SK-N-SH (cell line): ENCODE results near the gene TBX2. TPM values are rescaled to one million over a fixed set of nuclear protein-coding genes. Genes with fewer than 3 reads are reported as not detected.

Source experiments
- CTCF ChIA-PET: fragments of 300-600, 350-600 bp; formaldehyde crosslinking; extraction: SDS; loops from one replicate; lab custom pipeline; 2021; lab: Yijun Ruan, JAX
- POLR2A ChIA-PET: fragments of 350-600 bp; sonication (Branson Sonifier 250); formaldehyde crosslinking; extraction: SDS; loops from one replicate; lab custom pipeline; 2020; ENCODE audit warnings: antibody characterized with exemption, inconsistent platforms; lab: Yijun Ruan, JAX
- DNase-seq: peaks from one replicate; pipeline ENCODE4 v3.0.0; 2012
- H2AFZ ChIP-seq: fragments of 200-600 bp; sonication (generic); 2 replicates; pipeline ENCODE4 v1.8.1; 2016; ENCODE audit warnings: antibody characterized with exemption, mild to moderate bottlenecking, low read depth
- H3F3A ChIP-seq: fragments of 200-600 bp; sonication (generic); replicated peaks from 2 replicates; pipeline ENCODE3; 2016; ENCODE audit warnings: antibody characterized with exemption, mild to moderate bottlenecking; ENCODE audit not compliant: insufficient read depth
- H3K27ac ChIP-seq, 2 experiments: fragments of 200-500 bp in 1 of 2; fragments of 200-600 bp in 1 of 2; sonication (Bioruptor generic) in 1 of 2; sonication (generic), shearing (Covaris generic) in 1 of 2; 2 replicates each; pipeline versions ENCODE4 v1.5.1 to v1.6.1; 2014 to 2016; ENCODE audit warnings: low read depth in 2 of 2, inconsistent platforms in 1 of 2, low read length in 1 of 2, mild to moderate bottlenecking in 1 of 2, mixed read lengths in 1 of 2
- H3K27me3 ChIP-seq: fragments of 200-600 bp; sonication (generic), shearing (Covaris generic); 2 replicates; pipeline ENCODE4 v1.6.1; 2016; ENCODE audit warnings: mixed run types; ENCODE audit not compliant: insufficient read depth
- H3K36me3 ChIP-seq, 2 experiments: fragments of 200-500 bp in 1 of 2; fragments of 200-600 bp in 1 of 2; sonication (Bioruptor generic) in 1 of 2; sonication (generic) in 1 of 2; replicated peaks in 1 of 2; 2 replicates each; pipeline versions ENCODE3 to v1.5.1; 2014 to 2016; ENCODE audit warnings: low read length in 1 of 2, mild to moderate bottlenecking in 1 of 2; ENCODE audit not compliant: insufficient read depth in 2 of 2, control insufficient read depth in 1 of 2
- H3K4me1 ChIP-seq, 2 experiments: fragments of 200-500 bp in 1 of 2; fragments of 200-600 bp in 1 of 2; sonication (Bioruptor generic) in 1 of 2; sonication (generic), shearing (Covaris generic) in 1 of 2; 2 replicates each; pipeline versions ENCODE4 v1.5.1 to v1.6.1; 2014 to 2016; ENCODE audit warnings: low read depth in 1 of 2, low read length in 1 of 2, mixed run types in 1 of 2; ENCODE audit not compliant: insufficient read depth in 2 of 2, control insufficient read depth in 1 of 2
- H3K4me2 ChIP-seq: fragments of 200-600 bp; sonication (generic), shearing (Covaris generic); 2 replicates; pipeline ENCODE4 v1.6.1; 2017; ENCODE audit warnings: mixed run types
- H3K4me3 ChIP-seq, 2 experiments: fragments of 200-500 bp in 1 of 2; fragments of 200-600 bp in 1 of 2; sonication (Bioruptor generic) in 1 of 2; sonication (generic), shearing (Covaris generic) in 1 of 2; 2 replicates each; pipeline versions ENCODE4 v1.5.1 to v1.8.1; 2014 to 2016; ENCODE audit warnings: low read depth in 2 of 2, inconsistent platforms in 1 of 2, low read length in 1 of 2, mild to moderate bottlenecking in 1 of 2, mixed read lengths in 1 of 2, moderate library complexity in 1 of 2
- H3K79me2 ChIP-seq: fragments of 200-600 bp; sonication (generic); 2 replicates; pipeline ENCODE4 v1.8.1; 2017; ENCODE audit warnings: mild to moderate bottlenecking; ENCODE audit not compliant: insufficient read depth
- H3K9ac ChIP-seq: fragments of 200-600 bp; sonication (generic); 2 replicates; pipeline ENCODE4 v1.6.1; 2017; ENCODE audit warnings: mixed run types
- H3K9me2 ChIP-seq: fragments of 200-600 bp; sonication (generic); 2 replicates; pipeline ENCODE4 v1.6.1; 2017; ENCODE audit warnings: mixed run types
- H3K9me3 ChIP-seq: fragments of 200-600 bp; sonication (generic); 2 replicates; pipeline ENCODE4 v1.6.1; 2017; ENCODE audit warnings: mixed run types, mild to moderate bottlenecking, moderate library complexity
- H4K20me1 ChIP-seq: fragments of 200-600 bp; sonication (generic); 2 replicates; pipeline ENCODE4 v1.6.1; 2017; ENCODE audit warnings: mild to moderate bottlenecking, mixed run types; ENCODE audit not compliant: insufficient read depth
- FOSL2 ChIP-seq: IDR thresholded peaks from 2 replicates; pipeline ENCODE4 v1.4.0; 2012; ENCODE audit warnings: low read depth, mild to moderate bottlenecking, moderate library complexity, borderline replicate concordance
- FOXJ3 ChIP-seq: sonication (generic); formaldehyde crosslinking; IDR thresholded peaks from 2 replicates; pipeline ENCODE4 v1.5.1; 2020; ENCODE audit warnings: mild to moderate bottlenecking, missing genetic modification reagents
- MXI1 ChIP-seq: IDR thresholded peaks from 2 replicates; pipeline ENCODE4 v1.6.1; 2012; ENCODE audit warnings: mild to moderate bottlenecking, low read depth, low read length, improper control_type of control experiment
- POLR2AphosphoS5 ChIP-seq: IDR thresholded peaks from 2 replicates; pipeline ENCODE4 v1.6.1; 2012; ENCODE audit warnings: low read depth, low read length
- RXRA ChIP-seq: IDR thresholded peaks from 2 replicates; pipeline ENCODE4 v1.4.0; 2012; ENCODE audit warnings: low read depth, mild to moderate bottlenecking, borderline replicate concordance
- TAF1 ChIP-seq: IDR thresholded peaks from 2 replicates; pipeline ENCODE4 v1.6.1; 2012; ENCODE audit warnings: low read depth, mild to moderate bottlenecking, low read length, moderate library complexity, borderline replicate concordance
- TCF12 ChIP-seq: IDR thresholded peaks from 2 replicates; pipeline ENCODE4 v1.4.0; 2012
- WGBS: methylation state at CpG from one replicate; pipeline ENCODE4 v1.1.6; 2017; ENCODE audit warnings: low lambda C conversion rate; 5-methylcytosine and 5-hydroxymethylcytosine counted together
- polyA plus RNA-seq, 3 experiments: library from polyadenylated mRNA; depleted of rRNA; stranded (reverse); fragments of >200 nt; gene quantifications; 2 replicates each; pipeline ENCODE4 v1.2.3, GENCODE V29; 2012
- TF ChIP-seq, protein P1 (sequence below): IDR thresholded peaks from 2 replicates; pipeline ENCODE4 v1.4.0; 2012; ENCODE audit warnings: low read depth, borderline replicate concordance
- TF ChIP-seq, protein P2 (sequence below): fragments of 150-350 bp; IDR thresholded peaks from 2 replicates; pipeline ENCODE4 v1.6.1; 2016; ENCODE audit warnings: mild to moderate bottlenecking, low read depth, low read length
- TF ChIP-seq, protein P3 (sequence below): fragments of 150-350 bp; IDR thresholded peaks from 2 replicates; pipeline ENCODE4 v1.6.1; 2017; ENCODE audit warnings: antibody characterized with exemption, low read length, low read depth, borderline replicate concordance

TBX2 gene
- polyA plus RNA-seq, 1 of the 3 experiments (the other 2 are of a cell fraction): 57.8 TPM

GRCh38 chr17:61406971-61407911 lies 7.6 kb downstream of the TBX2 start:
- peaks cover 62 to 67% of the 10 kb centered on the region in 2 experiments for H3K36me3 ChIP-seq

DNA sequence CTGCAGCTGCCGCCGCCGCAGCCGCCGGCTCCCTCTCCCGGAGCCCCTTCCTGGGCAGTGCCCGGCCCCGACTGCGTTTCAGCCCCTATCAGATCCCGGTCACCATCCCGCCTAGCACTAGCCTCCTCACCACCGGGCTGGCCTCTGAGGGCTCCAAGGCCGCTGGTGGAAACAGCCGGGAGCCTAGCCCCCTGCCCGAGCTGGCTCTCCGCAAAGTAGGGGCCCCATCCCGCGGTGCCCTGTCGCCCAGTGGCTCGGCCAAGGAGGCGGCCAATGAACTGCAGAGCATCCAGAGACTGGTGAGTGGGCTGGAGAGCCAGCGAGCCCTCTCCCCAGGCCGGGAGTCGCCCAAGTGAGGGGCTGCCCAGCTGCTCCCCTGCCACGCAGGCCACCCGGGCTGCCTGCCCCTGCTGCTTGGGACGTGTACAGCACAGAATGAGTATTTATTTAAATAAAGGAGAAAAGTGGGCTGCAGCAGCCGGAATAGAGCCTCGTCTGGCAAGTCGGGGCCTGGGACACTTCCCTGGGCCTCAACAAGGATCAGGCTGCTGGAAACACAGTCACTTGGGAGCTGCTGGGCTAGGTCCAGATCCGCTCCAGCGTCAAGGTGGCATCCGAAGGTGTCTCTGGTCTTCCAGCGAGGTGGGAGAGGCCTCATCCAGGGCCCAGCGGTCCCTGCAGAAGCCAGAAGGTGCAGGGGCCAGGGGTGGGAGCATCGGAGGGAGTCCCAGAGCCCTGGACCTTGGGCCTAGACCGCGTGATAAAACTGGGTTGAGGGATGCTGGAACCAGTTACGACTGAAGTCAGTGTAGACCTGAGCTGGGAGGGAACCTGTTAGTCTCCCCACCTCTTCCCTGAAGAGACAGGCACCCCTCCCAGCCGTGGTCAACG lies 8.8 kb downstream of the TBX2 start:
- Histone ChIP-seq H3F3A (peaks cover 57% of the 10 kb centered on the region), H4K20me1 (peaks cover 44% of the 10 kb centered on the region), H3K9me2 (no peaks in the 10 kb centered on the region), H3K9ac (no peak overlapping the region), H3K9me3 (no peaks in the 10 kb centered on the region), H3K4me2 (peak overlapping the region; percentile 10; the same call in 1 of the 2 replicates), H3K4me3 (no peak overlapping the region), H3K4me1 (peaks cover 15 to 35% of the 10 kb centered on the region in 2 experiments), H3K79me2 (peaks cover 47% of the 10 kb centered on the region), H2AFZ (no peak overlapping the region), H3K27ac (peak overlapping the region; percentile 16 to 41; a peak in 2 of 4 replicates), H3K36me3 (peaks cover 52 to 60% of the 10 kb centered on the region in 2 experiments), H3K27me3 (no peaks in the 10 kb centered on the region)
- CTCF ChIA-PET: interaction anchor here (1.1 to 16.4 kb wide), 3 partner anchors 11 to 688 kb away, joined by 3 to 318 read pairs (median 7); no protein-coding TSS in a partner anchor
- WGBS: 94% methylated on average over 31 of the region's 41 CpGs
- POLR2A ChIA-PET: no interaction called here
- DNase-seq: peak; percentile 44
- TF ChIP-seq FOSL2: no peak
- no peak for TF ChIP-seq TAF1
- TF ChIP-seq, protein P1, sequence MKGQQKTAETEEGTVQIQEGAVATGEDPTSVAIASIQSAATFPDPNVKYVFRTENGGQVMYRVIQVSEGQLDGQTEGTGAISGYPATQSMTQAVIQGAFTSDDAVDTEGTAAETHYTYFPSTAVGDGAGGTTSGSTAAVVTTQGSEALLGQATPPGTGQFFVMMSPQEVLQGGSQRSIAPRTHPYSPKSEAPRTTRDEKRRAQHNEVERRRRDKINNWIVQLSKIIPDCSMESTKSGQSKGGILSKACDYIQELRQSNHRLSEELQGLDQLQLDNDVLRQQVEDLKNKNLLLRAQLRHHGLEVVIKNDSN: no peak
- no peak for TF ChIP-seq FOXJ3 (CRISPR knock-in tag)
- TF ChIP-seq, protein P2, sequence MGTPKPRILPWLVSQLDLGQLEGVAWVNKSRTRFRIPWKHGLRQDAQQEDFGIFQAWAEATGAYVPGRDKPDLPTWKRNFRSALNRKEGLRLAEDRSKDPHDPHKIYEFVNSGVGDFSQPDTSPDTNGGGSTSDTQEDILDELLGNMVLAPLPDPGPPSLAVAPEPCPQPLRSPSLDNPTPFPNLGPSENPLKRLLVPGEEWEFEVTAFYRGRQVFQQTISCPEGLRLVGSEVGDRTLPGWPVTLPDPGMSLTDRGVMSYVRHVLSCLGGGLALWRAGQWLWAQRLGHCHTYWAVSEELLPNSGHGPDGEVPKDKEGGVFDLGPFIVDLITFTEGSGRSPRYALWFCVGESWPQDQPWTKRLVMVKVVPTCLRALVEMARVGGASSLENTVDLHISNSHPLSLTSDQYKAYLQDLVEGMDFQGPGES: no peak
- no peak; the same call in 1 of the 2 replicates for TF ChIP-seq POLR2AphosphoS5
- TF ChIP-seq, protein P3, sequence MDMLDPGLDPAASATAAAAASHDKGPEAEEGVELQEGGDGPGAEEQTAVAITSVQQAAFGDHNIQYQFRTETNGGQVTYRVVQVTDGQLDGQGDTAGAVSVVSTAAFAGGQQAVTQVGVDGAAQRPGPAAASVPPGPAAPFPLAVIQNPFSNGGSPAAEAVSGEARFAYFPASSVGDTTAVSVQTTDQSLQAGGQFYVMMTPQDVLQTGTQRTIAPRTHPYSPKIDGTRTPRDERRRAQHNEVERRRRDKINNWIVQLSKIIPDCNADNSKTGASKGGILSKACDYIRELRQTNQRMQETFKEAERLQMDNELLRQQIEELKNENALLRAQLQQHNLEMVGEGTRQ: no peak
- no peak for TF ChIP-seq TCF12

More at GRCh38 chr17:61406971-61407911, 7.6 kb downstream of the TBX2 start:
- TF ChIP-seq POLR2AphosphoS5: peak; percentile 53; the same call in 1 of the 2 replicates
- no peak for TF ChIP-seq RXRA
- no peak for TF ChIP-seq MXI1
- Histone ChIP-seq H3K4me3 (no peak overlapping the region), H4K20me1 (peaks cover 55% of the 10 kb centered on the region), H2AFZ (no peak overlapping the region), H3K9me3 (no peaks in the 10 kb centered on the region), H3K79me2 (peaks cover 54% of the 10 kb centered on the region), H3K9me2 (no peaks in the 10 kb centered on the region), H3K4me1 (peaks cover 21 to 33% of the 10 kb centered on the region in 2 experiments), H3K9ac (no peak overlapping the region), H3K27me3 (no peaks in the 10 kb centered on the region), H3K4me2 (peak overlapping the region; percentile 66; the same call in 1 of the 2 replicates), H3K27ac (peak overlapping the region; percentile 41 to 47; a peak in 2 of 4 replicates), H3F3A (peaks cover 57% of the 10 kb centered on the region)
- WGBS: 68% methylated on average over 8 of the region's 8 CpGs
- ChIA-PET CTCF (interaction anchor here (0.8 to 16.4 kb wide), 6 partner anchors 10 to 691 kb away, joined by 3 to 318 read pairs (median 4); no protein-coding TSS in a partner anchor), POLR2A (no interaction called here)
- DNase-seq: peak; percentile 41
